ENCODE results near the gene ACSF2.
"Not testable (repeated sequence)": the region's sequence is repeated elsewhere in the genome, so short reads cannot be mapped to it uniquely, and the experiment has no call there.

ACSF2 gene, protein sequence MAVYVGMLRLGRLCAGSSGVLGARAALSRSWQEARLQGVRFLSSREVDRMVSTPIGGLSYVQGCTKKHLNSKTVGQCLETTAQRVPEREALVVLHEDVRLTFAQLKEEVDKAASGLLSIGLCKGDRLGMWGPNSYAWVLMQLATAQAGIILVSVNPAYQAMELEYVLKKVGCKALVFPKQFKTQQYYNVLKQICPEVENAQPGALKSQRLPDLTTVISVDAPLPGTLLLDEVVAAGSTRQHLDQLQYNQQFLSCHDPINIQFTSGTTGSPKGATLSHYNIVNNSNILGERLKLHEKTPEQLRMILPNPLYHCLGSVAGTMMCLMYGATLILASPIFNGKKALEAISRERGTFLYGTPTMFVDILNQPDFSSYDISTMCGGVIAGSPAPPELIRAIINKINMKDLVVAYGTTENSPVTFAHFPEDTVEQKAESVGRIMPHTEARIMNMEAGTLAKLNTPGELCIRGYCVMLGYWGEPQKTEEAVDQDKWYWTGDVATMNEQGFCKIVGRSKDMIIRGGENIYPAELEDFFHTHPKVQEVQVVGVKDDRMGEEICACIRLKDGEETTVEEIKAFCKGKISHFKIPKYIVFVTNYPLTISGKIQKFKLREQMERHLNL

DNA sequence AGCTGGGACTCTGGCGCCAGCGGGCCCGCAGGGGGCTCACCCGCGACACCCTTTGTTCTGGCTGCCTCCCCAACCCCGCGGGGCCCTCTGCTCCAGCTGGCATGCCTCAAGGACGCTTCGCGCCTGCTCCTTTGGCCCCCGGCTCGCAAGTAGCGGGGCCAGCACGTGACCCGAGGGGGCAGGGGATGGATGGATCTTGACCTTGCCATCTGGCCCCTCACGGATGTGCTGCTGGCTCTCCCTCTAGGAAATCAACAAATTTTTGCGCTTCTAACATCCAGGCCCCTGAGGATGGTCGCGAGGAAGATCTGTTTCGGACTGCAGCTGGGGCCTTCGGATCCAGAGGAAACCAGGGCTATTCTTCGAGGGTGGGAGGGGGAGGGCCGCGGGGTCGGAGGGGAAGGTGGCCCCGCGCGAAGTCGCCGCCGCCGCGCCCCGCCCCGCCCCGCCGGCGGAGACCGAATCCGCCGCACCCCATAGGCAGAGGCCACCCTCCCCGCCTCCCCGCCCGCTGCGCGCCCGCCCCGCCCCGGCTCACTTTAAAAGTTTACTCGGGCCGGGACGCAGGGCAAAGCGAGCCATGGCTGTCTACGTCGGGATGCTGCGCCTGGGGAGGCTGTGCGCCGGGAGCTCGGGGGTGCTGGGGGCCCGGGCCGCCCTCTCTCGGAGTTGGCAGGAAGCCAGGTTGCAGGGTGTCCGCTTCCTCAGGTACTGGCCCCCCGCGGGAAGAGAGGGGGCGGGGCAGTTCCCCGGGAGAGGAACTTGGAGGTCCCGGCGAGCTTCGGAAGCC is at the start of gene ACSF2:
TSS of gene ACSF2 (plus strand) at position 537 of the 790 bp plus-strand sequence. CDS start at position 581, 44 bp downstream.
- DNase-seq (ENCODE audit: low read depth) = peak; percentile 64

DNA sequence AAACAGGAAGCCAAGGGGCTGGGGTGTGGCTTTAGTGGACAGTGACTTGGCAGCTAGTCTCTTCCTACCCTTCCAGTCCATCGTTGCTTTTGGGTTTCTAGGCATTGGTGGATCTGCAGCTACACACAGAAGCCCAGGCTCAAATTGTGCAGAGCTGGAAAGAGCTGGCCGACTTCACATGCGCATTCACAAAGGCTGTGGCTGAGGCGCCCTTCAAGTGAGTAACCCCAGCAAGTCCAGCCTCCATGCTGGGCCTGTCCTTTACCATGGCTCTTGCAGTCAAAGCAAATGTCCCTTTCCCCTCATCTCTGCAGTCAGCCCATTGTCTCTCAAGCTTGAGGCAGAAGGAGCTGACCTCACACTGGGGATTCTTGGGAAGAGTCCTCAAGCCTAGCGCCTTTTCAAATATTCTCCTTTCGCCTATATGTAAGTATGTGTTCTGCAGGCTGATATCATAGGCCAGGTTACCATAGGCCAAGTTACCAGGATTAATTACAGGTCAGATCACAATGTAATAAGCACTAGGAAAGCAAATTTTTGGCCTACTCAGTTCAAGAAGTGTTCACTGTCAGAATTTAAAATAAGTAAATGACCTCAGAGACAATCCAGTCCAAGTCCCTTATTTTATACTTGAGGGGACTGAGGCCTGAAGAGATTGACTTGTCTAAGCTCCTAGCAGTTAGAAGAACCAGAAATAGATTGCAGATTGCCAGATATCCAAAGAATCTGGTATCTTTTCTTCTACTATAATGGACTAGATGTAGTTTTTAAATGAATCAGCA is 46.5 kb upstream of the ACSF2 start:
- no peak for DNase-seq (ENCODE audit: low read depth)

DNA sequence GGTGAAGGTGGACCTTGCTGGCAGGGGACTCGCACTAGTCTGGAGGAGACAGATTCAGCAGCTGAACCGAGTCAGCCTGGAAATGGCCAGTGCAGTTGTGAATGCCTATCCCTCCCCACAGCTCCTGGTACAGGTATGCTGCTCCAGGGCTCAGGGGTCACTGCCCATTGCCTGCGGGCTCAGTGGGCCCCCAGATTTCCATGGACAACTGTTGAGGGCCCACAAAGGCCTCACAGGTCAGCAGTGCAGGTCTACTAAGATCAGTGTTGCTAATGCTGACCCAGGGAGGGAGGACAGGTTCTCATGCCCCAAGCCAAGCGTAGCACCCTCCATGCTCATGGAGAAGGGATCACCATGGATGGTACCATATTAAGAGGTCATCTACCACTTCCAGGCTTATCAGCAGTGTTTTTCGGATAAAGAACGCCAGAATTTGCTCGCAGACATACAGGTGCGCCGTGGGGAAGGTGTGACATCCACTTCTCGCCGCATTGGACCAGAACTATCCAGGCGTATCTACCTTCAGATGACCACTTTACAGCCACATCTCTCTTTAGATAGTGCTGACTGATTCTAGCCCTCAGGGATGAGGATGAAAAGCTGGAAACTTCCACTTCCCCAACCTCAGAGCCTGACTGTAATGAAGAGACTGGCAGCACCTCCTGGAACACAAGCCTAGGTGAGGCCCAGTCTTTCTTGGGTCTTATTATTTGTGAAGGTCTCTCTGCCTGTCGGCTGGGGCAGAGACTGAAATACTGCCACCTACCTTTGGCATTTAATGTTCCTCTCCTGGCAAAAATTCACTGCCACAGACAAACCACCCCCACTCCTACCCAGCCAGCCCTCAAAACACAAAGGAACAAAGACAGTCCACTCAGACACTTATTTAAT is 45.4 kb upstream of the ACSF2 start:
- no peak for DNase-seq (ENCODE audit: low read depth)

DNA sequence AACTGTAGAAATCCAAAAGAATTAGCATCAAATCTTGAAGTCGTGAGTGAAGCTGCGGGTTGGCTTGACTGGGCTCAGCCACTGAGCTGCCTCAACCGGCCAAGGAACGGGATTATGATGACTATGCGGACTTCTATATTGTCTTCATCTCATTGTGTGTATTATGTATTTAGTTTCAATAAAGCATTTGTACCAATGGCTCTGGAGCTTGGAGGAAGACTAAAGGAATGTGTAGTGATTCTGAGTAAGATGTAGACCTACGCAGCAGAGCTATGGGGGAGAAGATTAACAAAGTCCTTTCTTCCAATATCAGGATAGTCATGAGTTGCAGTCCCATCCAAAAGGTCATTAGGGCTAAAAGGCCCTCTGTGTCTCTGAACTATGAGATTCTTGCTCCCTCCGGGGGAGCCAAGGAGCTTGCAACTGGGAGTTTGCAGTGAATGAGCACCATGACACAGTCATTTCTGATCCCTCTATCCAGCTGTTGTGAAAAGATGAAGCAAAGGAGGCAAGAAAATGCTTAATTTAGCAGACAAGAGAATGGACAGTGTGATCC is 44.7 kb upstream of the ACSF2 start:
- no peak for DNase-seq (ENCODE audit: low read depth)

DNA sequence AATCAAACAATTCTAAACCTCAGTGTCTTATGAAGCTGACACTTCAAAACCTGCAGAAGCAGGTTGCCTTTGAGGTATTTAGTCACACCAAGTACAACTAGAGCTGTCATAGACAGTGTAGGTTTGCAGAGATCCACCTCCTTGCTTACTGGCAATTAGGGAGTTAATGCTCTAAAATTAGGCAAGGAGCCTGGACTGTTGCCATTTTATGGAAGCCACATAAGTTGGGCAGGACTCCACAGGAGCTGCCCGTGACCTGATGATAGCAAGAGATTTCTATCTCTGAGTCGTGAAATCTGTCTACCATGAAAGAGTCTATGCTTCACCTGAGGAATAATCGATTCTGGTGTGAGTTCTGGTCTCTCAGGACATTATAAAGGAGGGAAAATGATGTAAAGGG is 44.1 kb upstream of the ACSF2 start:
- DNase-seq (ENCODE audit: low read depth) = no peak

DNA sequence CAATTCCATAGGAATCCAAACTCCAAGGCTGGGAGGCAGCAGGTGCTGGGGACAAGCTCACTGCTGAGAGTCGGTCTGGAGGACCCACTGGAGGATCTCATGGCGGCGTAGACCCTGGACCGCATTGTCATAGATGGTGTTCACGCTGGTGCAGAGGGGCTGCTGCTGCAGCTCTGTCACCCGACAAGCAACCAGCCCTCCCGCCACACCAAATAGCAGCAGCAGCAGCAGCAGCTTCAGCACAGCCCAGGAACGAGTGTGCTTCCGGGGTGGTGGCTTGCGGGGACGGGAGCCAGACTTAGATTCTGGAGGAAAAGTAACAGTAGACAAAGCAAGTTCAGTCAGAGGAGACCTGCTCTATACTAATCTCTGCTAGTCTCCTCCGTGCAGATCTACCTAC is 43.1 kb upstream of the ACSF2 start:
- no peak for DNase-seq (ENCODE audit: low read depth)

DNA sequence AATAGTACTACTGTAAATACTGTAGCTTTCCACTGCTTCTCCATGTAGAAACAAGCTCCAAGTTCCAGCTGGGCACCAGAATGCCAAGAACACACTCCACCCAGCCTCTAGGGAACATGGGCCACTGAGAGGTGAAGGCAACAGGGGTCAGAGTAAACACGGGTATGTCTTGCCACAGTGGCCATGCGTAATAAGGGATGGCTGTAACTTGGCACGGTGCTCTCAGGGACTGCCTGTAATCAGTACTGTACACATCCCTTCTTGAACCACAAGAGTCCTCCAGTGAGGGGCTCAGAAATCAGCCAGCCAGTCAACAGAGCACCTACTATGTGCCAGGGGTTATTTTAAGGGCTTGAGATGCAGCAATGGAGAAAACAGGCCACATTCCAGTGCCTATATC is 39.5 kb upstream of the ACSF2 start:
- DNase-seq (ENCODE audit: low read depth) = no peak

DNA sequence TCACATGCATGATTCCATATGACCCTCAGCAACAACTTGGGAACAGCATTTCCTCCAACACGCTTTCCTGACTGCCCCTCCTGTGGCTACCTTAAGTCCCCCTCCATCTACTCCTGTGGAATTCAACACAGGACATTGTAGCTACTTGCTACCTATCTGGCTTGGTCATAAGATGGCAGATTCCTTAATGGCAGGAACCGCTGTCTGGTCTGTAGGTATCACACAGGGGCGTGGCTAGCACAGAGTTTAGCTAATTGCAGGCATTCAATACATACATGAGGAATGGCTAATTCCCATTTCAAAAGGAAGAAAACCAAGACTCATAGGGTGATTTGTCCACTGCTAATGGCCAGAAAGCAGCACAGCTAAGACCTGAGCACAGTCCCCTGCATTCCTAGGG is 37.3 kb upstream of the ACSF2 start:
- DNase-seq (ENCODE audit: low read depth) = no peak

DNA sequence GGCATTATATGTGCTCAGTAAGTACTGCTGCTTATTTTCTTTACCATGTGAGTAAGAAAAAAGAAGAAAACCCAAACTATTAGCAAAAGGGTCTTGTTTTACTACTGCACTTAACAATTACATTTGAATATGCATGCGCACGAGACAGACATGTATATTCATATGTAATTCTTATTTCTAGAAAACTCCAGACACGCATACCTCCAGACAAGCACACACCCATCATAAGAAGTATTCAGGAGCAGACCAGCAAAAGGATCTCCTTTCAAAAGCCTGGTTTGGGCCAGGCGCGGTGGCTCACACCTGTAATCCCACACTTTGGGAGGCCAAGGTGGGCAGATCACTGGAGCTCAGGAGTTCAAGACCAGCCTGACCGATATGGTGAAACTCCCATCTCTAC is 36.5 kb upstream of the ACSF2 start:
- DNase-seq (ENCODE audit: low read depth) = no peak

DNA sequence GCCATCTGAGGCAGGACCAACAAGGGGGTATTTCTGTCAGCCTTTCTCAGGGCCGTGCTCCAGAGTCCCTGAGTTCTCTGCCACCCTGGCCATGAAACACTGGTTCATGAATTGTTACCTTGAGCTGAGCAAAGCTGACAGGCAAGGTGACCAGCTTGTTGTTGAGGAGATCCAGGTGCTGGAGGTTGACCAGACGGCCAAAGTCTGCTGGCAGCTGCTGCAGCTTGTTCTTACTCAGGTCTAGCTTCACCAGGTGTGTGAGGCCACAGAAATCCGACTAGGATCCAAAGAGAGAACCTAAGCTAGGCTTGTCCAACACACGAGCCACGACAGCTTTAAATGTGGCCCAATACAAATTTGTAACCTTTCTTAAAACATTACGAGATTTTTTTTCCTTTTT is 33.4 kb upstream of the ACSF2 start:
- no peak for DNase-seq (ENCODE audit: low read depth)

DNA sequence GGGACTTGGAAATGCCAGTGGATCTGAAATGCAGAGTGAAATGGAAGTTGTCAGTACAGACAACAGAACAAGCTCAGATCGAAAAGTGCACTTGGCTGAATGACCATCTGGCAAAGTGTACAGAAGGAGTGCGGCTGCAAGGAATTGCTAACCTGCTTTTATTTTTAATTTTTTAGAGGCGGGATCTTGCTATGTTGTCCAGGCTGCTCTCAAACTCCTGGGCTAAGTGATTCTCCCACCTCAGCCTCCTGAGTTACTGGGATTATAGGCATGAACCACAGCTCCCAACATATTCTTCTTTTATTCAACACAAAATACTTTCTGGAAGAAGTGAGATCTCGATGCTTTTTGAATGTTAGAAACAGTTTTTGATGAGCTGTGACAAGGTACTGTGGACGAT is 32.3 kb upstream of the ACSF2 start:
- no peak for DNase-seq (ENCODE audit: low read depth)

DNA sequence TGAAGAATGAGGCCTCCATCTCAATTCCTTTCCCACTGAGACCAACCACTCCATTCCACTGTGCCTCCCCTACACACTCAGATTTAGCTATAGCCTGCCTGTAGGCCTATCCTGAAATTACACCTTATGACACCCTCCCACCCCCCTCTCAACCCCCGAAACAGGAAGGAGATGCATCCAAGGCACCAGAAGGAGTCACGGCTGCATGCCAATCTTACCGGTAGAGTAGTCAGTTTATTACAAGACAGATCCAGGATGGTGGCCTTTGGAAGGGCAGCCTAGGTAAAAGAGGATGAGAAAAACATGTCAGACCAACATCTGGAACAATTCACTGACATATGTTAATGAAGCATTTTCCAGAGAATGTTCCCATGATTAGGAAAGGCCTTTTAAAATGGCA is 31.3 kb upstream of the ACSF2 start:
- DNase-seq (ENCODE audit: low read depth) = no peak

DNA sequence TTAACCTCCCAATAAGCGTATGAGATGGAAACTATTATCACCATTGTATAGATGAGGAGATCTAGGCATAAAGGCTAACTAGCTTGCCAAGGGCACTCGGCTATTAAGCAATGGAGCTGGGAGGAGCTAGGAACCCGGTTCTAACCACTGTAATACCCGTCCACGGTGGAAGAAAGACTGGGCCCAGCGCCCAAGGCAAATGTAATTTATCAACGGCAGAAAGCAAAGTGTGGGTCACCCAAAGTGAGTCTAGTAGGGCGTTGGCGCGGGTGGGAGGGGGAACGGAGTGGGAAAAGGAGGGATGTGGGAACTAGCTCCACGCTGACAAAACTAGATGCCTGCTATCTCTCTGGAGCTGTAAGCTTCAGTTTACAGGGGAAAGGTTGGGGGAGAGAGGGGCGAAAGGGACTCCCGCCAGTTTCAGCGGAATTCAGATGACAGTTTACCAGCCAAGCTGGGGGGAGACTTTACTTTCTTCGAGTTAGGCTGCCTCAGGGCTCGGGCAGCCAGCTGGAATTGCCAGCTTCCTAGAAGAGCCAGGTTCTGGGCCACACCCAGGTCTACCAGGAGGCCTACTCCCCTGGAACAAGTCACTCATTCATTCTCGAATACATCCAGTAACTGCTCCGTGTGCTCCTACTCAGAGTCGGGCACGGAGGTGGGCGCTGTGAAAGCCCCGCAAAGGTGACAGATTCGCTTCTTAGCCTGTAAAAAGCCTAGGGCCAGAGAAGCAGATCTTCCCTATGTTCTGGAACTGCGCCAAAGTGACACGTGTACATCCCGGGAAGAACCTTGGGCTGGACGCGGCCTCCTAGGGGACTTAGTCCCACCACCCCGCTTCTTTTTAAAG is 29.5 kb upstream of the ACSF2 start:
- no peak for DNase-seq (ENCODE audit: low read depth)

DNA sequence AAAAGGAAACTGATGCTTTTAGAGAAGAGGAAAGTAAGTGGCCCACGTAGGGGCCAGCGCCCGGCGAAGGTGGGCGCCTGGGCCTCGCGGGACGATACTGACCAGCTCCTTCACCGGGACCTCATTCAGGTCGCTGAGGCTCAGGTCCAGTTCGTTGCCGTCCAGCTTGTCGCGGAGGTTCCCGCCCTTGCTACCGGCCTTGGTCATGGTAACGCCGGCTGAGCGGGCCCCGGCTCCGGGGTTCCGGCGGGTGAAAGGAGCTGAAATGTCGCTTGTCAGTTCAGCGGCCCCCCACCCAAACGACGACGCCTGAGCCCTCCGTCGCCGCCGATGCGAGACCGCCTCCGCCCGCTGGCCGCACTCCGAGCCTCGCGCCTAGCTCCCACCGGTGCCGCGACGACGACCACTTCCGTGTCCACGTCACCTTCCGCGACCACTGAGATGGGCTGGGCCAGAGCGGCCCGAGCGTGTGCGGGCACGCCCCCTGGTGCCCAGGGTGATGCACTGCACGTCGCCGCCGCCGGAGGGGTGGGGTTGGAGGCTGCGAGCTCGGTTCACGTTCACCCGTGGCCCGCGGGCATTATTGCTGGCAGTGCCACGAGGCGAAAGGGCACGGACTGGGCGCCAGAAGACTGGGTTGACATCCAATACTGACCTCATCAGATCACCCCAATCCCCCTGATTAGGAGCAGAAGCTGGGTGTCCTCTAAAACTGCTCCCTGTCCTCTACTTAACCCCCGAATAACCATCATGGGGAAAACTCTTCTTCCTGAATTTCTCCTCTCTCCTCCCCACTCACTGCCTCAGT is 28.7 kb upstream of the ACSF2 start, which contains the start of gene LRRC59:
TSS of gene LRRC59 (minus strand) at position 413 of the 808 bp plus-strand sequence. CDS start at position 207, 206 bp downstream.
- peak; percentile 89 for DNase-seq (ENCODE audit: low read depth)

DNA sequence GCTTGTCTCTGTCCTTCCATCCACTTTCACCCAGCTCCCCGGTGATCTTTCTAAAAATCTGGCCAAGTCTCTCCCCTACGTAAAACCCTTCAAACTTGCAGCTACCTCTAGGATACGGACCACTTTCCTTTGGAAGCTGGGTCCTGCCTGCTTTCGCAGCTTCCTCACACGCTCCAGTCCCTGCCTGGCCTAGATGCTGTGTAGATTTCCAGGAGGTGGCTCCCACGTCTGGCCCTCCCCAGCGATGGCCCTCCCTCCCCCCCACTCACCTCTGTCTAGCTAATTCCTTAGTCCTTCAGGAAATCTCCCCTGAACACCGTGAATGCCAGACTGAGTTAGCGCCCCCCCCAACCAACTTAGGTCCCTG is 28.1 kb upstream of the ACSF2 start:
- no peak for DNase-seq (ENCODE audit: low read depth)

DNA sequence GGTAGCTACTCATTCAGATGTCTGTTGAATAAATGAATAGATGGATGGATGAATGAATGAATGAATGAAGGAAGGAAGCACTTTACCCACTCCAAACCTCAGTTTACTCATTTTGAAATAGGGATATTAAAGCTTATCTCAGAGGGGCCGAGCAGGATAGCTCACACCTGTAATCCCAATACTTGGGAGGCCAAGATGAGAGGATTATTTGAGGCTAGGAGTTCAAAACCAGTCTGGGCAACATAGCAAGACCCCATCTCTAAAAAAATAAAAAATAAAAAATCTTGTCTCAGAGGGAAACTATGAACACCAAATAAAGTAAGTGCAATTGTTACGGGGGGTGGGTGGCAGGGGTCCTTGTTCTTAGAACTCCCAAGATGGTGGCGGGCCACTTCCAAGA is 27.3 kb upstream of the ACSF2 start:
- not testable (repeated sequence) for DNase-seq (ENCODE audit: low read depth)

DNA sequence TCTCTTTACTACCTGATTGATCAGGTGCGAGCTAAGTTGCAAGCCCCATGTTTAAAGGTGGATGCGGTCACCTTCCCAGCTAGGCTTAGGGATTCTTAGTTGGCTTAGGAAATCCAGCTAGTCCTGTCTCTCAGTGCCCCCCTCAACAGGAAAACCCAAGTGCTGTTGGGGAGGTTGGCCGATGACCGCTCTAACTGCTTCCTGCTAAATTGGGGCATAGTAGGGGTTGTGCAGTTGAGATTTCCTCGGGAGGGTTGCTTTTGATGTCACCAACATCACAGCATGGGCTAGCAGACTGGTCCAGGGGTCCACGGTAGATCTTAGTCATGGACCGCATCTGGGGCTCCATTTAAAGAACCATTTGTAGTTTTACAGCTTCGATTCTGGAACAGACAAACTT is 26.4 kb upstream of the ACSF2 start:
- DNase-seq (ENCODE audit: low read depth) = not testable (repeated sequence)

DNA sequence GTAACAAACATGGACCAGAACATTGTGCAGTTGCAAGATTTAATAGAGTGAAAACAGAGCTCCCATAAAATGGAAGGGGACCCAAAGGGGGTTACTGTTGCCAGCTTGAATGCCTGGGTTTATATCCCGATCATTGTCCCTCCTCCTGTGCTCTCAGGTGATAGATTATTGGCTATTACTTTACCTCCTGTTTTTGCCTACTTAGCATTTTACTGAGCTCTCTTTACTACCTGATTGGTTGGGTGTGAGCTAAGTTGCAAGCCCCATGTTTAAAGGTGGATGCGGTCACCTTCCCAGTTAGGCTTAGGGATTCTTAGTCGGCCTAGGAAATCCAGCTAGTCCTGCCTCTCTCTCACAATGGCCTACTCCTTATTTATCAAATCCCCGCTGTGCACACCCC is 20.7 kb upstream of the ACSF2 start:
- DNase-seq (ENCODE audit: low read depth) = not testable (repeated sequence)

DNA sequence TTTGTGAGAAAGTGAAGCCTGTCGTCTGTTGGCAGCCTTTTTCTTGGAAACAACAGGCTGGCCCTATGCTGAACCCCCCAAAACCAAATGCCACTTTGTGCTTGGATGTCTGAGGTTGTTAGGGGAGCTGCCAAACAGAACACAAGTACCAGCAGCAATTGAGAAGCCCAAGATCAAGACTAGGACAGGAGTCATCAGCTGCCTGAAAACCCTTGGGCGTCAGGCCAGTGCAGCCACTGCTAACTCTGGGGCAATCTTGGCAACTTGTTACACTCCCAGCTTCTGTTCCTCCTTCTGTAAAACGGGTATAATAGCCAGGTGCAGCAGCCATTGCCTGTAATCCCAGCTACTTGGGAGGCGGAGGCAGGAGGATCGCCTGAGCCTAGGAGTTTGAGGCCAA is 19.4 kb upstream of the ACSF2 start:
- no peak for DNase-seq (ENCODE audit: low read depth)

Data from activated T-cell treated with anti-CD3 and anti-CD28 coated beads for 1 hour (primary cell).